Mammary epithelial cell (primary cell): Measurements from ENCODE around the gene RAMACL.

Source experiments
- CTCF ChIP-seq, 2 donors: IDR thresholded peaks in 1 of 2; conservative IDR thresholded peaks in 1 of 2; 2 replicates each; pipeline ENCODE4 v1.5.1; 2011 to 2012; ENCODE audit warnings: inconsistent platforms in 2 of 2, low read length in 2 of 2, mild to moderate bottlenecking in 2 of 2, control low read depth in 1 of 2, low read depth in 1 of 2; ENCODE audit not compliant: insufficient read depth in 1 of 2; ENCODE audit errors: extremely low read depth in 1 of 2
- EZH2 ChIP-seq: IDR thresholded peaks from 2 replicates; pipeline ENCODE4 v1.6.1; 2012; ENCODE audit warnings: low read length, inconsistent platforms, borderline replicate concordance

- no peak for TF ChIP-seq EZH2
- no peak for TF ChIP-seq CTCF (conservative IDR thresholded peaks at IDR 0.05 in 1 of 2, IDR thresholded peaks at IDR 0.05 in 1 of 2; ENCODE audit: extremely low read depth in 1 of 2, insufficient read depth in 1 of 2, low read depth in 1 of 2, low read length in 2 of 2)
These were observed 16.7 kb upstream of the RAMACL start for GRCh38 chr6:166603043-166603690.
